HG02884 (cell line): ENCODE results near the gene UBE2M.

Source experiments
- ATAC-seq: cut with Tn5 transposase; IDR thresholded peaks from one replicate; pipeline ENCODE4 v1.9.1; 2021; ENCODE audit warnings: mild to moderate bottlenecking, moderate library complexity; ENCODE audit not compliant: unreplicated experiment

UBE2M gene

DNA sequence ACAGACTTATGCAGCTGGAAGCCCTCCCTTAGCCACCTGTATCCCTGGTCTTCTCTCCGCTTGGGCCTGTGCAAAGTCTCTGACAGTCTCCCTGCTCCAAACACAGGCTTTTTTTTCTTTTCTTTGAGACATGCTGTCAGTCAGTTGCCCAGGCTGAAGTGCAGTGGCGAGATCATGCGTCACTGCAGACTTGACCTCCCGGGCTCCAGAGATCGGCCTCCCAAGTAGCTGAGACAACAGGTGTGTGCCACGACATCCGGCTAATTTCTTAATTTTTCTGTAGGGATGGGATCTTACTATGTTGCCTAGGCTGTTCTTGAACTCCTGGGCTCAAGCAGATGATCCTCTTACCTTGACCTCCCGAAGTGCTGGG lies 13.2 kb upstream of the UBE2M start:
- ATAC-seq, result no peak

DNA sequence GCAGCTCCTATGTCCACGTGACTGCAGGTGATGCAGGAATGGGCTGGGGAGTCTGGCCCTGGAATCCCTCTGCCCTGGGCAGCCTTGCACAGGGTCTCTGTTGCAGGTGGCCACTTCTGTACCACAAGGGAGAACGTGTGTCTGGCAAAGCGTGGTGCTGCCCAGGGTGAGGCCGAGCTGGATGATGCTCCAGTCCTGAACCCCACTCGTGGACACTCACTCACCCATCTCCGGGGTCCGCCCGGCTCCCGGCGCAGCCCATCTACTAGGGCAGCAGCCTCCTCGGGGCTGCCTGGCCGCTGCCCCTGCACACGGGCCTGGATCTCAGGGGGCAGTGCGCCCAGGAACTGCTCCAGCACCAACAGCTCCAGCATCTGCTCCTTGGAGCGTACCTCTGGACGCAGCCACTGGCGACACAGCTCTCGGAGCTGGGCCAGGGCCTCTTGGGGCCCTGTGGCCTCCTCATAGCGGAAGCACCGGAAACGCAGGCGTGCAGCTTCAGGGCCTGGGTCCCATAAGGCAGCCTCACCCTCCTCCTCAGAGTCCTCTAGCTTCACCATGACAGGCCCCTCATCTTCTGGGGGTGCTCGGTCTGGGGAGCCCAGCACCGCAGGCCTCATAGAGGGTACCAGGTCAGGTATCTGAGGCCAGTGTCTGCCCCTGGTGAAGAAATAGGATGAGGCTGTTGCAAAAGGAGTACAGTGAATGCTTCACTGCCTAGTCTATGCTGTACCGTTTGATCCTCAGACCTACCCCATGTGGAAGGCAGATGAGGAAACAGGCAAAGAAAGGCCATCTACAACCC lies 12.6 kb upstream of the UBE2M start:
- ATAC-seq, result no peak

DNA sequence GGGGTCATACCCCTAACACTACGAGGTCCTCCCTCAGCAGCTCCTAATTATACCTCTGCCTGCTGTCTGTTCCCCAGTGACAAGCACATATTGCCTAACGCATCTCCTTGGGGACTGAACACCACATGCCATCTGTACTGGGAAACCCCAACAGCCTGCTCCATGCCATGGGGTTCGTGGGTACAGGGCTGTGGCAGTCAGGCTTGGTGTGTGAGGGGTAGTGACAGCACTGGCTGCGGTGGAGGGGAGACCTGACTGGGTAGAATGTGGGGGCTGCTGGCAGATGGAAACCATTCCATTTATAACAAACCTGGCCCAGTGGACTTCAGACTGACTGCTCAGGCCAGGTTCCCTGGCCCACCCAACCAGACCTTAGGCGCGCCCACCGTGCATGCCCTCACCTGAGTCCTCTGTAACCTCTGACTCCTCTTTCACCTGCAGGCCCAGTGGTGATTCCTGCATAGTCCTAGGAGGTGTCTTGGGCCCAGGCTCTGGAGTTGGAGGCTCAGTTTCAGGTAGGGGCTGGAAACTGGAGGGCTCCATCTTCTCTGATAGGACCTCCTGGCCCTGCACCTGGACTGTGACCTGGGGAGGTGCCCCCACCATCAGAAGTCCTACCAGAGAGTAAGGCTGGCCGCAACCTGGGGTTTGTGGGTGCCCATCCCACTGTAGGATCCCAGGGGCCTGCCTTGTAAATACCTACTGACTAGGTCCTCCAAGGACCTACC lies 11.7 kb upstream of the UBE2M start:
- no peak for ATAC-seq

DNA sequence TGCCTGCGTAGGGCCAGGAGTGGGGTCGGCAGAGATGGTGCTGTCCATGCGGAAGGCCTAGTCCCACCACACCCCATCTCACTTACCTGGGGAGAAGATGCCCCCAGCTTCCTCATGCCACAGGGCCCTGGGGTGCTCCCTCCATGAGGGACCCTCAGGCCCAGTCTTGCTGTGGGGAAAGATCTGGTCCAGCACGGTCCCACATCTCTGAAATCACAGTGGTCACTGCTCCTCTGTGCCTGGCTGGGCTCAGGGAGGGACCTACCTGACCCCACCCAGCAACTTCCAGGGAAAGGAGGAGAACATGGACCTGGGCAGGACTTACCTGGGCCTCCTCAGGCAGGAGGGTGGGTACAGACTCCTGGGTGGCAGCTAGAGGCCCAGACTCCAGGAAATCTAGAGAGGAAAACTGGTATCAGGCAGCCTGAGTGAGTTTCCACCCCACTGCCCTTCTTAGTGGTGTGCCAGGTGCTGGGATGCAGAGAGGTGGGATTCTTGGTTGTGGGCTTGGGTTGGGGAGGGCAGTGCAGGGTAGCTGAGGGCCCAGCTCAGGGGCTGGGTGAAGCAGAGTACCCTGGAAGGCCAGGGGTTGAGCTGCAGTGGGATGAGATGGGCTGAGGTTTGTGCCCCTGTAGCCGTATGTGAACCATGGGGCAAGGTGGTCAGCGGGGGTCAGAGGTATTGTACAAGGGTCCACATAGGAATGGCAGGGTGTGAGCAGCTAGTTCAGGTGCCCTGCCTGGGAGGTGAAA lies 11.0 kb upstream of the UBE2M start:
- no peak for ATAC-seq

DNA sequence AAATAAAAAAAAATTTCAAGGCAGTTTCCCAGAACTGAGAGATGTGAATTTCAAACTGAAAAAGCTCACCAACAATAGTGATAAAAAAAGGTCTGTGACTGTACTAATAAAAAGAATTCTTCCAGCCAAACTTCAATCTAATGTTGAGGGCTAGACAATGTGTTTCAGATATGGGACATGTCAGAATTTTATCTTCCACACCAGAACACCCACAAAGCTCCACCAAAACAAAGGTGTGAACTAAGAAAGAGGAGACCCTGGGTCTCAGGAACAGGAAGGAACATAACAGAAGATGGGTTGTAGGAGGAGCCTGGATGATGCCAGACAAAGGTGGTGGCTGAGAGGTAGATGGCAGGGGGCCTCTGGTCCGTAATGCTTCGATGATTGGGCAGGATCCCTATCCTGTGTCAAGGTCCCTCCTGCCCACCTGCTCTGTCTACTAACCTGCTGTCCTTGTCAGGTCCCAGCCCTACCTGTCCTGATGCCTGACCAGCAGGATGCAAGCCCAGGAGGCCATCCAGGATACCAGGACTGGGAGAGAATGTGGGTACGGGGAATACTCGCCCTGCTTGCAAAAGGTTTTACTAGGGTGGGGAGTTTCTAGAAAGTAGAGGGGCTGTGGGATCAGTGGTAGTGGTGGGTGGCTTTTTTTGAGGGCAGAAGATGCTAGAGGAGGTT lies 10.2 kb upstream of the UBE2M start:
- no peak for ATAC-seq

DNA sequence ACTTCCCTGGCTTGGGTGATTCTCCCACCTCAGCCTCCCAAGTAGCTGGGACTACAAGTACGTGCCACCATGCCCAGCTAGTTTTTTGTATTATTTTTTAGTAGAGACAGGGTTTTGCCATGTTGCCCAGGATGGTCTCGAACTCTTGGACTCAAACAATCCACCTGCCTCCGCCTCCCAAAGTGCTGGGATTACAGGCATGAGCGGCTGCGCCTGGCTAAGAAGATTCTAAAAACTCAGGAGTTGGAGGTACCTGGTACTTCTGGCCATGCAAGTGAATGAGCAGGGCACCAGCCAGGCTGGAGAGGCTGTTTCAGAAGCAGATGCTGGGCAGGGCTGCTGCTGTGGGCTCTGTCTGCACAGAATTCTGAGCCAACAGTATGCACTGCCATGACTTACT lies 8.6 kb upstream of the UBE2M start:
- no peak for ATAC-seq

DNA sequence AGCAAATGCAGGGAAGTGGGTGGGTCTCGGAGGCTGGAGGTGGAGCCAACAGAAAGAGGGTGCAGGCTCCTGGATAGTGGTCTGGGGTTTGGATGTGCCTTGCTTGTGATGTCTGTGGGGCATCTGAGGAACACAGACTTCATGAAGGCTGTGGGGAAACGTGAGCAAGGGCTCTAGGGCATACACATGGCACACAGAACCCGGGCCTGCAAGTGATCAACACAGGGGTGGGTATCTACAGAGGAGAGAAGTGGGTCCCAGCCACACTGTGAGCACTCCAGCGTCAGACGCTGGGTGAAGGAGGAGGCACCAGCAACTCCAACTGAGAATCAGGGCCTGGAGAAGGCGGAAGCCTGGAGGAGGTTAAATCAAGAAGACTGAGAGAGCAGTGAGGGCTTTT lies 5.4 kb upstream of the UBE2M start:
- ATAC-seq, result no peak

DNA sequence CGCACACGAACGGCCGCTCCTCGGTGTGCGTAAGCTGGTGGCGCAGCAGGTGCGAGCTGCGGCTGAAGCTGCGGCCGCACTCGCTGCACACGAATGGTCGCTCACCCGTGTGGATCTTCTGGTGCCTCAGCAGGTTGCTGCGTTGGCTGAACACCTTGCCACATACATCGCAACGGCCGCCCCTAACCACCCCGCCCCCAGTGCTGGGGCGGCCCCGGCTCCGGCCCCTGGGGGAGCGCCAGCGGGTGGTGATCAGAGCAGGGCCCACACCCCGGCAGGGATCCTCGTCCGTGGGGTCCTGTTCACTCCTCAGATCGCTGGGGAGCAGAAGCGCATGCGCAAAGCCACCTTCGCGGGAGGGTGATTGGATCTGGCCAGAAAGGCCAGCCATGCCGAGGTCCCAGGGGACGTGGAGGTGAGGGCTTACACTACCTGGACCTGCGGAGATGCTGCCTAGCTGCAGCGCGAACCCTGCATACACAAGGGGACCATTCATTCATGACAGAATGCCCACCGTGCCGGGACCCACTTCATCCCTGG lies 4.7 kb upstream of the UBE2M start:
- ATAC-seq, result no peak

DNA sequence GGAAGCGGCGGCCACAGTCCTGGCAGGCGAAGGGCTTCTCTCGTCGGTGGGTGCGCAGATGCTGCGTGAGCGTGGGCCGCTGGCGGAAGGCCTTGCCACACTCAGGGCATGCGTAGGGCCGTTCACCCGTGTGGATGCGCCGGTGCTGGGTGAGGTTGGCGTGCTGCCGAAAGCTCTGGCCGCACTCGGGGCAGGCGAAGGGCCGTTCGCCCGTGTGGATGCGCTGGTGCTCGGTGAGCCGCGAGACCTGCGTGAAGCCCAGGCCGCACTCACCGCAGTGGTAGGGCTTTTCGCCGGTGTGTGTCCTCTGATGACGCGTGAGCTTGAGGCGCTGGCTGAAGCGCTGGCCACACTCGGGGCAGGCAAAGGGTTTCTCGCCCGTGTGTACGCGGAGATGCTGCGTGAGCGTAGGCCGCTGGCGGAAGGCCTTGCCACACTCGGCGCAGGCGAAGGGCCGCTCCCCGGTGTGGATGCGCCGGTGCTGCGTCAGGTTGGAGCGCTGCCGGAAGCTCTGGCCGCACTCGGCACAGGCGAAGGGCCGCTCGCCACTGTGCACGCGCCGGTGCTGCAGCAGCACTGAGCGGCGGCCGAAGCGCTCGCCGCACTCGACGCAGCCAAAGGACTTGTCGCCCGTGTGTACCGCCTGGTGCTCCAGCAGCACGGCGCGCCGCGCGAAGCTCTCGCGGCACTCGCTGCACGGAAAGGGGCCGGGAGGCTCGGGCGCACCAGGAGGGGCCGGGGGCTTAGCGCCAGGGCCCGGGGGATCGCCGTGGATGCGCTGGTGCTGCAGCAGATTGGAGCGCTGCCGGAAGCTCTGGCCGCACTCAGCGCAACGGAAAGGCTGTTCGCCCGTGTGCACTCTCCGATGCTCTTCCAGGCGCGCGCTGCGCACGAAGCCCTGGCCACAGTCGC lies 4.0 kb upstream of the UBE2M start:
- ATAC-seq, result no peak

DNA sequence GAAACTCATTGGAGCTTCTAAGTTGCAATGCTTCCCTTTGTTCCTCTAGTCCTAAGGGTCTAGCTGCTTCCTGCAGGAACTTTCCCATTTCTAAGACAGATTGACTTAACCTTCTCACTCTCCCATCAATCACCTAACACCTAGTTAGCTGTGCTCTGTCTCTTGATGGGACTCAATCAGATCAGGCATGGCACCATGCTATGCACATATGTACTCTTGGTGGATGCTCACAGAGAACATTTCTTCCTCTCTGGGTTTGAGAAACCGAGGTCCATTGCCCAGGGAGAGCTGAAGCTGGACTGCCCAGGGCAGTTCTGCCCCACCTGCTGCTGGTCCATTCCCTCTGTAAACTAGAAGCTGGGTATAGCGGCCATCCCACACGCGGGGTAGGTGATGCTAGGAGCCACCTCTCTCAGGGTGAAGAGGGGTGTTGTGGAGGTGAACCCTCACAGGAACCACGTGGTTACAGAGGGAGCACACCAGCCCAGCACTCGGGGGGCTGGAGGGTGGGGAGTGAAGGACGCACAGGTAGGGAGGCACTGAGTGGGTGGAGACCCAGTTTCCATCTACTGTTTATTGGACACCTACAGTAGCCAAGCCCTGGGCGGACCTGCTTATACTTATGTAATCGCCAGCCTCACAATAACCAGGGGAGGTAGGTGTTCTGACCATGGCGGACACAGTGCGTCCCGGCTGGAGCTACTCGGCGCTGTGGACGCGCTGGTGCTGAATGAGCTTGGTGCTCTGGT lies 3.1 kb upstream of the UBE2M start:
- no peak for ATAC-seq

DNA sequence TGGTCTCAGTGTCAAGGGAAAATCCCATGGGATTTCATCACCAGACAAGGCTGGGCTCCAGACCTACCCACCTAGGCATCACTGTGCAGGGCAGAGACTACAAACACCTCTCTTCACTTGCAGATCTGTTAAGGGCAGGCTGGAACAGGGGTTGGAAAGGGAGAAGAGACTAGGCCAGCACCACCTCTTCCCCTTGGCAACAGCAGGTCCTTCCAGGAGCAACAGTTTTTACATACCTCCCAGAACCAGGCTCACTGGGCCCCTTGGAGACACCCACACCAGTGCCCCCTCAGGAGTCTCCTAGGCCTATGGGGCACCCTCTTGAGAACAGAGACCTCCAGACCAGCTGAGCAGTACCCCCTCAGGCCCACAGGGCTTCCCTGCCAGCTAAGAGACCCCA lies 2.5 kb upstream of the UBE2M start:
- no peak for ATAC-seq

DNA sequence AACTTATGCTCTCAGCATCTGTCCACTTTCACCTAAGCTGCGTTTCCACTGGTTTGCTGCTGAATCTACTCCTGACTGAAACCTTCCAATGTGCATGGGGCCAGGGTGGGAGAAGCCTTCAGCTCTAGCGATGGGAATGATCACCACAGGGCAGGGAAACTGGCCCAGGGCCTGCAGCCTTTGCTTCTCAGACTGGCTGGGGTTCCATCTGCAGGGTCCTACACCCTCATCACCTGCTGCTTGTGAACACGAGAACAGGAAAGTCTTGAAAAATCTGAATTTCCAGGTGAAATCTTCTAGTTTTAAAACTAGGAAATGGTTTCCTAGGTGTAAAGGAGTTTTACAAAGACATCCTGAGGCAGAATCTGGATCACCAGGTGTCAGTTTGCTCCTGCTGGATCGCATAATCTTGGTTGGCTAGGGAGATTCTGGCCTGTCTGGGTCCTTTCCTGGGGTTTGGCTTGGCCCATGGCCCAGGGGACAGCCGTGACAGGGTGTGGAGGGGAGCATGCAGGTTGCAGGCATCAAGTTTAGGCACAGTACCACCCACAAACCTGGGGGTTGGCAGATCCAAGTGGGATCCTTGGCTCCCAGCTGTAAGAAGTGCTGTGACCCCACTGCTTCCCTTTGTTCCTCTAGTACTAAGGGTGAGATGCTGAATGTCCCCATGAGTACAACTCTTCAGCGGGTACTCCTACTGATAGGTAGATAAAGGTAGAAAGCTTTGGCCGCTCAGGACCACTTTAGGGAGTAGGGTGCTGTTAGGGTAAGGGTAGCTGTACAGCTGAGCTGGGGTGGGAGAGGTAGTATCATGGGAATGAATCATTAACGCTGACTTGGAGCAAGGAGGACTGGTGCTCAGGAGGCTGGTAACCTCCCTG lies 1.8 kb upstream of the UBE2M start:
- no peak for ATAC-seq

DNA sequence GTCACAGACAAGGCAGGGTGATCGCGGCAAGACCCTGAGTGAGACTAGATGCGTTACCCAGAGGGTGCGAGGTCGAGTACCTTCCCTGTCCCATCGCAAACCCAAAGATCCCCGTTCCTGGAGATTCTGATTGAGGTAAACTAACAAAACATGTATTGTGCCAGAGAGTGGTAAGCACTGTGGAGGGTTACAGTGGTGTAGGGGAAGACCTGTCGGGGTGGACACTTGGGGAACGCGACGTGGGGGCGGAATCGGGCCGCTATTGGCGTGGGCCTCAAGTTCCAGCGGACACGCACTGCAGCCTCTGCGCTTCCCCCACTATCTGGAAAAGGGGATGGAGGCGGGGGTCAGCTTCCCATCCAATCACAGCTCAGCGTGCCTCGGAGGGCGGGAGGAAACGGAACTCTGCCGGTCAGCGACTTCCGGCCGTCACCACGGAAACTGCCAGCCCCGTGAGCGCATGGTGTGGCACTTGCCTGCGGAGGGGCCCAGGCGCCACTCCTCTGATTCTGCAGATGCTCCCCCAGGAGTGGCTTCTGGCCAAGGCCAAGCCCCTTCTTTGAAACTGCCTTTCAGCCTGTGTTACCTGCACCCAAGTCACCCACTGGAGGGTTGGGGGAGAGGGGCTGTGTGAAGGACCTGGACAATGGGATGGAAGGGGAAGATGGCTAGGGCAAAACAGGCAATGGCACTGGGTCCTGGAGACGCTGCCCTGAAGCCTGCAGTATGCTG lies 1.0 kb upstream of the UBE2M start:
- no peak for ATAC-seq

DNA sequence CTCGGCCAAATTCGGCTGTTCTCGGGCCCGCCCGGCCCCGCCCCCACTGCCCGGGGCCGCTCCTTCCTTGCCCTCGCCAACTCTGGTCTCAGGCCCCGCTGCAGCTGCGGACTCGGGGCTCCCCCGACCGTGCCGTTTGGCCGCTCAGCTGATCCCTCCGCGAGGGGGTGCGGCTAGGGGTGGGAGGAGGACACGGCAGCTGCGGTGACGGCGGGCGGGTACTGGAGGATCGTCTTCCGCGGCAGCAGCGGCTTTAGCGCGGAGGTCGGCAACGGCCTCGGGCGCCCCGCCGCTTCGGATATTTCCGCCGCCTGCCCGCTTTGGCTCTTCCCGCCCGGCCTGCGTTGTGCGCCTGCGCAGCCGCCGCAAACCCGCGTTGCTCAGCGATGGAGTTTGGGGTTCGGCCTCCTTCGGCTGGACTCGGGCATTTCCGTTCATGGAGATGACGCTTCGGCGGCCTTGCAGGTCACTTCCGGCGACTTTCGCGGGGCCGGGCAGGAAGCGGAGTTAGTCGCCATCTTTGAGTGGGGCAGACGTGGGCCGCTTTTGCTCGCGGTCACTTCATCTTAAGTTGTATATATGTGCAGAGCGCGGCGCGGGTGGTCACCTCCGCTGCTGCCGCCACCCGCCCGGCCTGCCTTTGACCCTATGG lies 338 bp upstream of the UBE2M start:
- peak; percentile 39 for ATAC-seq

DNA sequence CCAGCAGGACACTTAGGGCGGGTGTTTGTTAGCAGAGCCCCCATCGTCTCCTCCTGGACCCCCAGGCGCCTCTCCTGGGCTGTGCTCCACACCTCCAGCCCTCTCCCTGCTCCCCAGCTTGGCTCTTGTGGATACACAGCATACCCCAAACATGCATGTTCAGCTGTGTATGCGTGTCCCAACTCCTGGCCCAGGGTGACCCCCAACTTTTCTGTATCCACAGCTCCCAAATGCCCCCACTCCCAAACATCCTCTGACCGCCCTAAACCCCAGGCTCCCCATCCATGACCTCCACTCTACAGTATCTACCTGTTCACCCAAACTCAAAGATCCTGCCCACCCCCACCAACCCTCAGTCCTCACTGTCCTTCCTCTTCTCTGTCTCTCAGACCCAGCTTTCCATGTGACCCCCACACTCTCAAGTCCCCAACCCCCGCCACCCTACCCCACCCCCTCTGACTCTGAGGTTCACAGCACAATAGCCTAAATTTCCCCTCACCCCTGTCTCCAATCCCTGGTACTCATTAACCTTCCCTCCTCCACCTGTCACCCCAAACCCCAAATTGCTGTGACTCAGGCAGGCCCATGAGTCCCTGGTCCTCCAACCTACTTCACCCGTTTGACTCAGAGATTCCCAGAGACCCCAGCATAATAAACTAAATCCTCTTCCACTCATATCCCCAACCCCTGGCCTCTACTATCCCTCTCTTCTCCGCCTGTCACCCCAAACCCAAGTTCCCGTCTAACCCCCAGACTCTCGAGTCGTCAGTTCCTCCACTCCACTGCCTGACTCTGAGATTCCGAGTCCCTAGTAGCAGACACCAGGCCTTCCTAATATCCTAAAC lies 968 bp downstream of the UBE2M start:
- no peak for ATAC-seq

DNA sequence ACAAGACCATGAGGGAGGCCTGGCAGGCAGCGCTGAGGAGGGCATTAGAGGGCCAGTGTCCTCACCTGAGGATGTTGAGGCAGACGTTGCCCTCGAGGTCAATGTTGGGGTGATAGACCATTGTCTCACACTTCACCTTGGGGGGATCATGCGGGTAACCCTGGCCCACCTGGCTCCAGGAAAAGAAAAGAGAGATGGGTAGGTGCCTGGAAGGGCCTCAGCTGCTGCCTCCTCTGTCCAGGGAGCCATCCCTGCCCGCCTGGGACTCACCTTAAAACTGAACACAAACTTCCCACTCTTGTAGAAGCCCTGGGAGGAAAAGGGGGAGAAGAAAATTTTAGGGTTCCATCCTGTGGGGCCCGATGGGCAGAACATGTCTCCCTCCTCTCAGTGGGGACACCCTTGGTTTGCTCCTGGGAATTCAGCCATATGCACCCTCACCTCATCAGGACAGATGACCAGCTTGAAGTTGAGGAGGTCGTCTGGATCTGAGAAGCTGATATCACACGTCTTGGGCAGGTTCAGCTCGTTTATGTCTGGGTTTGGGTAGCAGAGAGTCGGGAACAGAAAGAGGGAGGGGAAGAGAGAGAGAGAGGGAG lies 1.7 kb downstream of the UBE2M start:
- no peak for ATAC-seq
